HG03575 (cell line): Measurements from ENCODE around the gene FAR2.
A peak's percentile ranks its signal among the peaks of the same experiment; 100 is the strongest.

Experiments used
- ATAC-seq: cut with Tn5 transposase; IDR thresholded peaks from one replicate; pipeline ENCODE4 v1.9.1; 2021; ENCODE audit not compliant: unreplicated experiment, insufficient number of reproducible peaks, low FRiP score; ENCODE audit errors: extremely low read depth

Gene FAR2

GRCh38 chr12:29301114-29301513, 152.0 kb downstream of the FAR2 start:
- no peak for ATAC-seq

GRCh38 chr12:29304388-29304787, 155.3 kb downstream of the FAR2 start:
- ATAC-seq, result no peak

- no peak for ATAC-seq
Measured at GRCh38 chr12:29306266-29306665, 157.2 kb downstream of the FAR2 start.

- ATAC-seq, result no peak
Measured at GRCh38 chr12:29306682-29307081, 157.6 kb downstream of the FAR2 start.

GRCh38 chr12:29309320-29309902, 160.3 kb downstream of the FAR2 start:
- no peak for ATAC-seq

GRCh38 chr12:29310899-29311298, 161.8 kb downstream of the FAR2 start:
- no peak for ATAC-seq

GRCh38 chr12:29314416-29314815, 165.3 kb downstream of the FAR2 start:
- ATAC-seq, result no peak

GRCh38 chr12:29316752-29317151, 167.7 kb downstream of the FAR2 start:
- no peak for ATAC-seq

GRCh38 chr12:29317556-29318363, 168.7 kb downstream of the FAR2 start:
- peak; percentile 97 for ATAC-seq

- no peak for ATAC-seq
Measured at GRCh38 chr12:29320295-29321085, 171.4 kb downstream of the FAR2 start.

GRCh38 chr12:29322157-29322556, 173.1 kb downstream of the FAR2 start:
- no peak for ATAC-seq

GRCh38 chr12:29329411-29329810, 180.3 kb downstream of the FAR2 start:
- ATAC-seq, result no peak

GRCh38 chr12:29333178-29333577, 184.1 kb downstream of the FAR2 start:
- ATAC-seq, result no peak

GRCh38 chr12:29334937-29335336, 185.9 kb downstream of the FAR2 start:
- no peak for ATAC-seq

- no peak for ATAC-seq
Measured at GRCh38 chr12:29337325-29337724, 188.2 kb downstream of the FAR2 start.

GRCh38 chr12:29343022-29343799, 194.1 kb downstream of the FAR2 start:
- no peak for ATAC-seq

- ATAC-seq, result no peak
Measured at GRCh38 chr12:29346769-29347421, 197.8 kb downstream of the FAR2 start.

GRCh38 chr12:29350080-29350479, 201.0 kb downstream of the FAR2 start:
- ATAC-seq, result no peak

- ATAC-seq, result no peak
Measured at GRCh38 chr12:29354954-29355353, 205.9 kb downstream of the FAR2 start.
